Measurements from ENCODE around the gene LENG1. TPM values are rescaled to one million over a fixed set of nuclear protein-coding genes. Genes with fewer than 3 reads are reported as not detected.

LENG1 gene
- total RNA-seq, 1 experiment from 2014 or later, result 1.6 TPM

DNA sequence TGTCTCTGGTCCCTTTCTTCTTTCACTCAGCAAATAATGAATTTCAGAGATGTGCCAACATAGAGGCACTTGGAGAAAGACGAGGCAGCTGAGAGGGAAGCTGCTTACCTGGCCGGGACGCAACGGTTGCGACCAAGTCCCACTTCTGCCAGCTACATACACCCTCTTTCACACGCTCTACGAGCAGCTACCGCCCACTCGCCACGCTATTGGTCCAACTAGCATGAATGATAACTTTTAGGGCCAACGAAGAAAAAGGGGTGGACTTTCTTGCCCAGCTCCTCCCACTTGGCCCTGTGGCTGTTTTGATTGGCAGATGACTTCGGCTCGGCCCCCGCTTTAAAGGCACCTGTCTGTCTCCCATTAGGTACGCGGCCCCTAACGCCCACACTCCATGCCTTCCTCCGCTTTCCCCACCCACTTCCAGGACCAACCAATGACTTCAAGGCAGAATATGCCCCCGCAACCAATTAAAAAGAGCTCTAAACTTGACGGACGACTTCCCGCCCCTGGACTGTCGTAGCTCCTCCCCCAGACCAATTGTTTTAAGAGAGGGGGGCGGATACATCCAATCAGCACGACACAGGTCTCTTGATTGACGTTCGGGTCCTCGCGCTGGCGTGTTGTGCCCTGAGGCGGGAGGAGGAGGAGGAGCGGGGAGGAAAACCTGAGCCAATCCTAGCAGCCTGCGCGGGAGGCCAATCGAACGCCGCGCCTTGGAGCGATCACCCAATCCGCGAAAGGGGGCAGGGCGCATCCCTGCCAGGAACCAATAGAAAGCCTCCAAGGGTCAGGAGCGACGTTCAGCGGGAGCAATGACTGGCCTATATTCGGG lies 22.4 kb downstream of the LENG1 start:
- Histone ChIP-seq H3K4me1 (ENCODE audit: low read length) (peaks cover 28% of the 10 kb centered on the region), H3K36me3 (ENCODE audit: insufficient read depth, low read length) (peaks cover 13% of the 10 kb centered on the region; the same call in 1 of the 2 replicates), H3K9me2 (replicated peaks; ENCODE audit: insufficient read depth, low read length) (no peaks in the 10 kb centered on the region), H3K4me3 (ENCODE audit: low read length) (peak overlapping the region; percentile 82), H3K79me2 (ENCODE audit: low read length) (peaks cover 45% of the 10 kb centered on the region), H4K20me1 (ENCODE audit: insufficient read depth, low read depth, low read length) (peaks cover 43% of the 10 kb centered on the region), H3K4me2 (ENCODE audit: low read depth, low read length, poor library complexity, severe bottlenecking) (peak overlapping the region; percentile 92), H2AFZ (ENCODE audit: low read length) (peak overlapping the region; percentile 63; the same call in 1 of the 2 replicates), H3K27ac (ENCODE audit: low read length) (peak overlapping the region; percentile 45), H3K9me3 (ENCODE audit: low read length) (no peaks in the 10 kb centered on the region), H3K27me3 (ENCODE audit: low read length) (no peaks in the 10 kb centered on the region), H3K9ac (ENCODE audit: low read length) (peak overlapping the region; percentile 96)
- DNase-seq, result peak; percentile 100

DNA sequence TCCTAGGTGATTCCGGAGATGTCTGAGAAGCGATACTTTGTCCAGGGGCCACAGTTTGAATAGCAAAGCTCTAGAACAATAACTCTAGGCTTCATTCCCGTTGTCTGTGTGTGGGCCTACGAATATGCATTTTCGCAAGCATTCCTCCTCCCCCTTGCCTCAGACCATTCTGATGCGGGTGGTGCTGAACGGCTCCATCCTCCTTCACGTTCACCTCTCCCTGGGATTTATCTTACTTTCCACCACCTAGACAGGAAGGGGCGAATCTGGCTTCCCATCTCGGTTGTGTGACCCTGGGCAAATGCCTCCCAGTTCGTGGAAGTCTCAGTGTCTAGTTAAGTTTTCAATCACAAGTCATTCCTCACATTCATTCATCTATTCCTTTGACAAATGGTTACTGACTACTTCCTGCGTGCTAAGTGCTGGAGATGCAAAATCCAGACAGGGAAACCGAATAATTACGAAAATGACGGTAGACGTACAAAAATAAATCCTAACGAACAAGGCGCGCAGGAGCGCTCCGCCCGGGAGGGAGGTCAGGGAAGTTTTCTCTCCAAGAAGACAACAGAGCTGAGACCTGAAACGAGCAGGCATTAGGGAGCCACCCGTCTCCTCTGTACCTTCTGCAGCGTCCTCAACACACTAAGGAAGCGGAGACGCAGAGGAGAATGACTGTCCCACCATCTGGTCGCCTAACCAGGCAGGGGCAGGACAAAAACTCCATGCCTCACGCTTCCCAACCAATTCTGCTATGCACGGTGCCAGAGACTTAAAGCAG lies 23.2 kb downstream of the LENG1 start:
- peak overlapping the region; percentile 45 for H3K27ac ChIP-seq (ENCODE audit: low read length)
- H2AFZ ChIP-seq (ENCODE audit: low read length), result peak overlapping the region; percentile 63; the same call in 1 of the 2 replicates
- H3K4me3 ChIP-seq (ENCODE audit: low read length), result peak overlapping the region; percentile 67
- H3K4me1 ChIP-seq (ENCODE audit: low read length), result peaks cover 28% of the 10 kb centered on the region
- no peaks in the 10 kb centered on the region for H3K9me2 ChIP-seq (replicated peaks; ENCODE audit: insufficient read depth, low read length)
- peaks cover 37% of the 10 kb centered on the region for H3K79me2 ChIP-seq (ENCODE audit: low read length)
- H3K9ac ChIP-seq (ENCODE audit: low read length), result peak overlapping the region; percentile 72
- H3K27me3 ChIP-seq (ENCODE audit: low read length), result no peaks in the 10 kb centered on the region
- DNase-seq, result no peak
- H3K36me3 ChIP-seq (ENCODE audit: insufficient read depth, low read length), result peaks cover 16% of the 10 kb centered on the region; the same call in 1 of the 2 replicates
- peak overlapping the region; percentile 92 for H3K4me2 ChIP-seq (ENCODE audit: low read depth, low read length, poor library complexity, severe bottlenecking)
- no peaks in the 10 kb centered on the region for H3K9me3 ChIP-seq (ENCODE audit: low read length)
- H4K20me1 ChIP-seq (ENCODE audit: insufficient read depth, low read depth, low read length), result peaks cover 34% of the 10 kb centered on the region

DNA sequence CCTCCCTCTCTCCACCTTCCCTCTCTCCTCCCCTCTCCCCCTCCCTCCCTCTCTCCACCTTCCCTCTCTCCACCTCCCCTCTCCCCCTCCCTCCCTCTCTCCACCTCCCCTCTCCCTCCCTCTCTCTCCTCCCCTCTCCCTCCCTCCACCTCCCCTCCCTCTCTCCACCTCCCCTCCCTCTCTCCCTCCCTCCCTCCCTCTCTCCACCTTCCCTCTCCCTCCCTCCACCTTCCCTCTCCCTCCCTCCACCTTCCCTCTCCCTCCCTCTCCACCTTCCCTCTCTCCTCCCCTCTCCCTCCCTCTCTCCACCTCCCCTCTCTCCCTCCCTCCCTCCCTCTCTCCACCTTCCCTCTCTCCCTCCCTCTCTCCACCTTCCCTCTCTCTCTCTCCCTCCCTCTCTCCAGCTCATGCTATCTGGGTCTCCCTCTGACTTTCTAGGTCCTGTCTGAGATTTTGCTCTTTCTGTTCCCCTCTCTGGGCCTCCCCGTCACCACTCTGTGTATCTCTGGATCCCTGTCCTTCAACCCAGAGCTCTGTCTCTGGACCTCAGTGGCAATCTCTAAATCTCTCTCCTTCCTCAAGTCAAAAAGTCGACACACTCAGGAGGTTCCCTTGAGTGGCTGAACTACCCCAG lies 25.4 kb downstream of the LENG1 start:
- no peaks in the 10 kb centered on the region for H3K9me3 ChIP-seq (ENCODE audit: low read length)
- no peak overlapping the region for H3K4me3 ChIP-seq (ENCODE audit: low read length)
- H2AFZ ChIP-seq (ENCODE audit: low read length), result no peak overlapping the region
- peaks cover 12% of the 10 kb centered on the region for H4K20me1 ChIP-seq (ENCODE audit: insufficient read depth, low read depth, low read length)
- H3K79me2 ChIP-seq (ENCODE audit: low read length), result peaks cover 15% of the 10 kb centered on the region
- peaks cover 20% of the 10 kb centered on the region for H3K4me1 ChIP-seq (ENCODE audit: low read length)
- H3K9me2 ChIP-seq (replicated peaks; ENCODE audit: insufficient read depth, low read length), result no peaks in the 10 kb centered on the region
- no peak overlapping the region for H3K9ac ChIP-seq (ENCODE audit: low read length)
- no peak overlapping the region for H3K4me2 ChIP-seq (ENCODE audit: low read depth, low read length, poor library complexity, severe bottlenecking)
- H3K36me3 ChIP-seq (ENCODE audit: insufficient read depth, low read length), result peaks cover 9% of the 10 kb centered on the region; the same call in 1 of the 2 replicates
- no peak for DNase-seq
- H3K27me3 ChIP-seq (ENCODE audit: low read length), result no peaks in the 10 kb centered on the region
- no peak overlapping the region for H3K27ac ChIP-seq (ENCODE audit: low read length)

DNA sequence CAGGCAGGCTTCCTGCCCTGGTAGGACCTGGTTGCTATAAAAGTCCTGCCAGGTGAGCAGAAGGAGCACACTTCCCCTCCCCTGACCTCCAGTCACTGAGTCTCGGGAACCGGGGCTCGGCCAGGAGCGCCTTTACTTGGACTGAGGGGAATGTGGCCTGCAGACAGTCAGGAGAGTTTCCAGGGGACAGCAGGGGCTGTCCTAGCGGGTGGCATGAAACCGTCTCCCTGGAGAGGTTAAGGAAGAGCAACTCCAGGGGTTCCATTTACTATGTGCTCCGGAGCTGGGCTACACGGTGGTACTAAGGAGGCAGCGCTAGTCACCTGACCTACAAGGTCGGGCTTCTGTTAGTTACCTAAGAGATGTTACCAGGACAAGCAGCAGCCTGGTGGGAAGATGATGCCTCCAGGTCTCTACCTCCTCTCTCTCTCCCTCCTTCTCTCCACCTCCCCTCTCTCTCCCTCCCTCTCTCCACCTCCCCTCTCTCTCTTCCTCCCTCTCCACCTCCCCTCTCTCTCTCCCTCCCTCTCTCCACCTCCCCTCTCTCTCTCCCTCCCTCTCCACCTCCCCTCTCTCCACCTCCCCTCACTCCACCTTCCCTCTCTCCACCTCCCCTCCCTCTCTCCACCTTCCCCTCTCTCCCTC lies 26.1 kb downstream of the LENG1 start:
- H3K9ac ChIP-seq (ENCODE audit: low read length), result no peak overlapping the region
- peaks cover 9% of the 10 kb centered on the region for H3K79me2 ChIP-seq (ENCODE audit: low read length)
- peak; percentile 74 for DNase-seq
- peaks cover 6% of the 10 kb centered on the region; the same call in 1 of the 2 replicates for H4K20me1 ChIP-seq (ENCODE audit: insufficient read depth, low read depth, low read length)
- no peaks in the 10 kb centered on the region for H3K9me3 ChIP-seq (ENCODE audit: low read length)
- no peak overlapping the region for H3K27ac ChIP-seq (ENCODE audit: low read length)
- H3K4me3 ChIP-seq (ENCODE audit: low read length), result no peak overlapping the region
- H3K27me3 ChIP-seq (ENCODE audit: low read length), result no peaks in the 10 kb centered on the region
- H3K4me2 ChIP-seq (ENCODE audit: low read depth, low read length, poor library complexity, severe bottlenecking), result no peak overlapping the region
- peaks cover 14% of the 10 kb centered on the region for H3K4me1 ChIP-seq (ENCODE audit: low read length)
- H2AFZ ChIP-seq (ENCODE audit: low read length), result no peak overlapping the region
- peaks cover 12% of the 10 kb centered on the region for H3K36me3 ChIP-seq (ENCODE audit: insufficient read depth, low read length)
- H3K9me2 ChIP-seq (replicated peaks; ENCODE audit: insufficient read depth, low read length), result no peaks in the 10 kb centered on the region

DNA sequence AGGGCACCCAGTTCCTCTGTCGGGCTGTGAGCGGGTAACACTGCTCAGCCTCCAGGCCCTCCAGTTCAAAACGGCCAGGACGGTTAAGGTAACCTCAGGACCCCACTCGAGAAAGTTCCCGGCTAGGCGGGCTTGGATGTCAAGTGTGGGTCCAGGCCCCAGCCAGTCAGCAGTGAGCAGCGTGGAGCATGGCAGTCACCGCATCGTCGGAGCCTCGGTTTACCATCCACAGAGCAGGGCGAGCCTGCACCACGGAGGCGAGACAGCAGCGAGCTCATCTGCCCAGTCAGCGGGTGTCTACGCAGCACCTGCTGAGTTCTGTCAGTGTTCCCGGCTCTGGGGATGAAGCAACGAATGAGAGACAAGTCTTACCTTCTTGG lies 29.9 kb downstream of the LENG1 start:
- Histone ChIP-seq H3K79me2 (ENCODE audit: low read length) (no peaks in the 10 kb centered on the region), H3K36me3 (ENCODE audit: insufficient read depth, low read length) (peaks cover 24% of the 10 kb centered on the region), H3K4me2 (ENCODE audit: low read depth, low read length, poor library complexity, severe bottlenecking) (no peak overlapping the region)

DNA sequence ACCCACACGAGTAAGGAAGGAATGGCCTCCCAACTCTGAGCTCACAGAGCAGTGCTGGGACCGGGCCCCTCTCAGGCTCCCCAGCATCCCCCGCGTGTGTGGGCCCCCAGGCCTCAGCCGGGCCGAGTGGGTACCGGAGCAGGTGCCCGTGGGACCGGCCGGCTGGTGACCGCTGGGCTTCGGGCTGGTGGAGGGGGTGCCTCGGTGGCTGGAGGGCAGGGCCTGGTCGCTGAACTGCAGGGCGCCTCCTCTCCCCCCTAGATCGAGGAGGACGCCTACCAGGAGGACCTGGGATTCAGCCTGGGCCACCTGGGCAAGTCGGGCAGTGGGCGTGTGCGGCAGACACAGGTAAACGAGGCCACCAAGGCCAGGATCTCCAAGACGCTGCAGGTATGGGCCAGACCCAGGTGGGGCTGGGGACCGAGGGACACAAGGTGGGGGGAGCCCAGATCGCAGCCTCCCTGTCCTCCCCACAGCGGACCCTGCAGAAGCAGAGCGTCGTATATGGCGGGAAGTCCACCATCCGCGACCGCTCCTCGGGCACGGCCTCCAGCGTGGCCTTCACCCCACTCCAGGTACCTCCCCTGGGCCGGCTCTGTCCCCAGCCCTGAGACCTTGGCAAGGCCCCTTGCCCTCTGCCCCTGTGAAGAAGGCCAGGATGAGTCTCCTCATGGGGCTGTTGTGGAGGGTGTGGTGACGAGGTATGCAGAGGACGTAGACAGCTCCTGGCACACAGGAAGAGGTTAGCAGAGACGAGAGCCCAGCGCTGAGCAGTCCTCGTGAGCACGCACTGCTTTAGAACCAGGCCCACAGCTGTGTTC lies 30.5 kb downstream of the LENG1 start:
- H3K4me3 ChIP-seq (ENCODE audit: low read length), result no peak overlapping the region
- peaks cover 26% of the 10 kb centered on the region for H3K36me3 ChIP-seq (ENCODE audit: insufficient read depth, low read length)
- no peaks in the 10 kb centered on the region for H3K27me3 ChIP-seq (ENCODE audit: low read length)
- no peak overlapping the region for H3K27ac ChIP-seq (ENCODE audit: low read length)
- no peak overlapping the region for H3K9ac ChIP-seq (ENCODE audit: low read length)
- no peaks in the 10 kb centered on the region for H3K9me3 ChIP-seq (ENCODE audit: low read length)
- no peaks in the 10 kb centered on the region for H3K9me2 ChIP-seq (replicated peaks; ENCODE audit: insufficient read depth, low read length)
- no peaks in the 10 kb centered on the region for H3K79me2 ChIP-seq (ENCODE audit: low read length)
- DNase-seq, result no peak
- H3K4me2 ChIP-seq (ENCODE audit: low read depth, low read length, poor library complexity, severe bottlenecking), result no peak overlapping the region
- H2AFZ ChIP-seq (ENCODE audit: low read length), result no peak overlapping the region
- no peaks in the 10 kb centered on the region for H4K20me1 ChIP-seq (ENCODE audit: insufficient read depth, low read depth, low read length)
- H3K4me1 ChIP-seq (ENCODE audit: low read length), result no peaks in the 10 kb centered on the region

More for the DNA sequence above, 29.9 kb downstream of the LENG1 start:
- H3K27ac ChIP-seq (ENCODE audit: low read length), result no peak overlapping the region
- no peaks in the 10 kb centered on the region for H3K4me1 ChIP-seq (ENCODE audit: low read length)
- no peak for DNase-seq
- no peak overlapping the region for H3K4me3 ChIP-seq (ENCODE audit: low read length)
- H3K9me2 ChIP-seq (replicated peaks; ENCODE audit: insufficient read depth, low read length), result no peaks in the 10 kb centered on the region
- no peaks in the 10 kb centered on the region for H3K9me3 ChIP-seq (ENCODE audit: low read length)
- no peak overlapping the region for H2AFZ ChIP-seq (ENCODE audit: low read length)
- no peak overlapping the region for H3K9ac ChIP-seq (ENCODE audit: low read length)
- no peaks in the 10 kb centered on the region for H4K20me1 ChIP-seq (ENCODE audit: insufficient read depth, low read depth, low read length)
- H3K27me3 ChIP-seq (ENCODE audit: low read length), result no peaks in the 10 kb centered on the region

DNA sequence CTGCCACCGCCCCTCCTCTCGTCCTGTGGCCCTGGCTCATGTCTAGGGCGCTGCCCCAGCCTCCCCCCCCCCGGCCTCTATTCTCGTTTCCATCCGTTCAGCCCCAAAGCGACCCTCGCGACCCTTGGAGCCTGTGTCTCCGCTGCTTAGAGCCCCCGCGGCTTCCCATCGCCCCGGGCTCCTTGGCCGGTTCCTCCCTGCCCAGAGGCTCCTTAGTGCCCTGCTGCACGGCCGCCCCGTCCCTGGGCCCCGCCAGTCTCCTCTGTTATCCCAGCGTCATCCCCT lies 31.1 kb downstream of the LENG1 start:
- Histone ChIP-seq H3K27ac (ENCODE audit: low read length) (no peak overlapping the region), H3K4me3 (ENCODE audit: low read length) (no peak overlapping the region), H3K9me2 (replicated peaks; ENCODE audit: insufficient read depth, low read length) (no peaks in the 10 kb centered on the region), H3K4me2 (ENCODE audit: low read depth, low read length, poor library complexity, severe bottlenecking) (no peak overlapping the region), H3K79me2 (ENCODE audit: low read length) (no peaks in the 10 kb centered on the region), H3K4me1 (ENCODE audit: low read length) (no peaks in the 10 kb centered on the region), H4K20me1 (ENCODE audit: insufficient read depth, low read depth, low read length) (no peaks in the 10 kb centered on the region), H3K27me3 (ENCODE audit: low read length) (no peaks in the 10 kb centered on the region), H3K9ac (ENCODE audit: low read length) (no peak overlapping the region), H3K9me3 (ENCODE audit: low read length) (no peaks in the 10 kb centered on the region), H3K36me3 (ENCODE audit: insufficient read depth, low read length) (peaks cover 26% of the 10 kb centered on the region), H2AFZ (ENCODE audit: low read length) (no peak overlapping the region)
- no peak for DNase-seq
